ENCODE measurements around the gene CEACAM16. TPM values are rescaled to one million over a fixed set of nuclear protein-coding genes. Genes with fewer than 3 reads are reported as not detected.

CEACAM16 gene
- total RNA-seq, 2 donors from 2014 or later = 0.52 TPM; not detected in 1

- no peak for DNase-seq
- Histone ChIP-seq H3K27ac (no peak within 1 kb of the TSS), H3K9me3 (no peaks in the 10 kb centered on the region), H3K36me3 (no peaks in the 10 kb centered on the region), H3K4me1 (no peaks in the 10 kb centered on the region), H3K9ac (ENCODE audit: low read depth in 2 of 2, low read length in 2 of 2) (no peak within 1 kb of the TSS), H3K27me3 (no peaks in the 10 kb centered on the region), H3K4me3 (no peak within 1 kb of the TSS)
- intact Hi-C loops (cut with DNase I) = no loop called here
- TF ChIP-seq, protein P1, sequence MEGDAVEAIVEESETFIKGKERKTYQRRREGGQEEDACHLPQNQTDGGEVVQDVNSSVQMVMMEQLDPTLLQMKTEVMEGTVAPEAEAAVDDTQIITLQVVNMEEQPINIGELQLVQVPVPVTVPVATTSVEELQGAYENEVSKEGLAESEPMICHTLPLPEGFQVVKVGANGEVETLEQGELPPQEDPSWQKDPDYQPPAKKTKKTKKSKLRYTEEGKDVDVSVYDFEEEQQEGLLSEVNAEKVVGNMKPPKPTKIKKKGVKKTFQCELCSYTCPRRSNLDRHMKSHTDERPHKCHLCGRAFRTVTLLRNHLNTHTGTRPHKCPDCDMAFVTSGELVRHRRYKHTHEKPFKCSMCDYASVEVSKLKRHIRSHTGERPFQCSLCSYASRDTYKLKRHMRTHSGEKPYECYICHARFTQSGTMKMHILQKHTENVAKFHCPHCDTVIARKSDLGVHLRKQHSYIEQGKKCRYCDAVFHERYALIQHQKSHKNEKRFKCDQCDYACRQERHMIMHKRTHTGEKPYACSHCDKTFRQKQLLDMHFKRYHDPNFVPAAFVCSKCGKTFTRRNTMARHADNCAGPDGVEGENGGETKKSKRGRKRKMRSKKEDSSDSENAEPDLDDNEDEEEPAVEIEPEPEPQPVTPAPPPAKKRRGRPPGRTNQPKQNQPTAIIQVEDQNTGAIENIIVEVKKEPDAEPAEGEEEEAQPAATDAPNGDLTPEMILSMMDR (IDR thresholded peaks at IDR 0.05) = no peak
Observed at GRCh38 chr19:44671400-44671799, 27.6 kb upstream of the CEACAM16 start, which contains the start of gene CEACAM19. Gene CEACAM19 (plus strand): TSS chr19:44671482. CDS start chr19:44671932, 450 bp downstream.

DNA sequence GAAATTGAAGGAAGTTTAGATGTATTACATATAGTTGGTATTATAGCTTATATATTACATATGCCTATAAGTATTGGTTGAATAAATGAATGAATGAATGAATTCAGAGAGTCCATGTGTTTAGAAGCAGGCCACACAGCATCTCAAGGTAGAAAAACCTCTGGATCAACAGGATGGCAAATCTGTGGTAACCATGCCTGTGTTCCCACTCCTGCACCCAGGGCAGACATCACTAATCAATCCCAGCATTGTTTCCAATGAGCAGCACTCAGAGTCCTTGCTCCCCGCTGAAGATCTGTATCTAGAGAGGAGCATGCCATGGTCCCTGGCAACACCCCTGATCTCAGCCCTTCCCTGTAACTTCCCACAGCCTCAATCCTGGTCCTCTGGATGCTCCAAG, 26.7 kb upstream of the CEACAM16 start:
- Histone ChIP-seq H3K4me3 (no peak overlapping the region), H3K27me3 (no peaks in the 10 kb centered on the region), H3K4me1 (no peaks in the 10 kb centered on the region), H3K9me3 (no peaks in the 10 kb centered on the region), H3K36me3 (no peaks in the 10 kb centered on the region), H3K9ac (ENCODE audit: low read depth in 2 of 2, low read length in 2 of 2) (no peak overlapping the region), H3K27ac (no peak overlapping the region)
- TF ChIP-seq, protein P1 (IDR thresholded peaks at IDR 0.05) = no peak
- no peak for DNase-seq
- intact Hi-C loops (cut with DNase I) = no loop called here

GRCh38 chr19:44673510-44673909, 25.4 kb upstream of the CEACAM16 start:
- Histone ChIP-seq H3K36me3 (no peaks in the 10 kb centered on the region), H3K9me3 (no peaks in the 10 kb centered on the region), H3K4me3 (no peak overlapping the region), H3K27me3 (no peaks in the 10 kb centered on the region), H3K27ac (no peak overlapping the region), H3K4me1 (no peaks in the 10 kb centered on the region), H3K9ac (ENCODE audit: low read depth in 2 of 2, low read length in 2 of 2) (no peak overlapping the region)
- TF ChIP-seq, protein P1 (IDR thresholded peaks at IDR 0.05) = no peak
- no peak for DNase-seq
- intact Hi-C loops (cut with DNase I) = no loop called here

DNA sequence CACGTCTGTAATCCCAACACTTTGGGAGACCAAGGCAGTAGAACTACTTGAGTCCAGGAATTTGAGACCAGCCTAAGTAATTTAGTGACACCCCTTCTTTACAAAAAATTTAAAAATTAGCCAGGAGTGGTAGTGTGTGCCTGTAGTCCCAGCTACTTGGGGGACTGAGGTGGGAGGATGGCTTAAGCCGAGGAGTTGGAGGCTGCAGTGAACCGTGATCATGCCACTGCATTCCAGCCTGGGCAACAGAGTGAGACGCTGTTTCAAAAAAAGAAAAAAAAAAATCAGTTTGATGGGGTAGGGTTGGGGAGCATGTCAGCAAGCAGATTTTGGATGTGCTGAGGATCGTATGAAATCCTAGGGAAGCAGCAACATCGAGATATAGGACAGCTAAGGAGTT, 23.4 kb upstream of the CEACAM16 start:
- no peak for DNase-seq
- Histone ChIP-seq H3K9me3 (no peaks in the 10 kb centered on the region), H3K27ac (no peak overlapping the region), H3K36me3 (no peaks in the 10 kb centered on the region), H3K27me3 (no peaks in the 10 kb centered on the region), H3K9ac (ENCODE audit: low read depth in 2 of 2, low read length in 2 of 2) (no peak overlapping the region), H3K4me3 (no peak overlapping the region), H3K4me1 (no peaks in the 10 kb centered on the region)
- TF ChIP-seq, protein P1 (IDR thresholded peaks at IDR 0.05) = no peak
- intact Hi-C loops (cut with DNase I) = no loop called here

DNA sequence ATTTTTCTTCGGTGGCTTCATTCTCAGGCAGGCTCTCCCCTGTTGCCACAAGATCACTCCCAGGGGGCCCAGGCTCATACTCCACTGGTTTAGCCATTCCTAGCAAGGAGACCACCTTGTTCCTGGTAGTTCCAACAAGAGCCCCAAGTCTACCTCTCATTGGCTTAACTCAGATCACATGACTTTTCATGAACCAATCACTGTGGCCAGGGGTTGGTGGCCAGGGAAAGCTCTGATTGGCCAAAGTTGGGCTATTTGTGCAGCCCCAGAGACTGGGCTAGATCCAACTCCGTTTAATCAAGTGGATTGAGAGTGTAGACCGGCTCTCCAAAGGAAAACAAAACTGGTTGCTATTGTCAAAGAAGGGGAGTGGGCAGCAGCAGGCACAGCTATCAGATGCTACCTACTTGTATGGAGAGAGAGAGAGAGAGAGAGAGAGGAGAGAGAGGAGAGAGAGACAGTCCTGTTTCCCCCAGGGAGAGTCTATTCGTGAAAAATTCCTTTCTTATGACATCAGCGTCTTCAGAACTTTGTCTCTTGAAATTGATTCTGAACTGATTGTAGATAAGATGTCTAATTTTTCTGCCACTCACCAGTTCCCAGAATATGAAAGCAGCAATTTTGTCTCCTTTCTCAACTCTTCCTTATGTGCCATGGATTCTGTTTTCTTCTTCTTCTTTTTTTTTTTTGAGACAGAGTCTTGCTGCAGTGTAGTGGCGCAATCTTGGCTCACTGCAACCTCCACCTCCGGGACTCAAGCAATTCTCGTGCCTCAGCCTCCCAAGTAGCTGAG, 21.7 kb upstream of the CEACAM16 start:
- Histone ChIP-seq H3K9ac (ENCODE audit: low read depth in 2 of 2, low read length in 2 of 2) (no peak overlapping the region), H3K9me3 (no peaks in the 10 kb centered on the region), H3K27ac (no peak overlapping the region), H3K4me1 (peaks cover 4% of the 10 kb centered on the region), H3K4me3 (no peak overlapping the region), H3K36me3 (no peaks in the 10 kb centered on the region), H3K27me3 (no peaks in the 10 kb centered on the region)
- TF ChIP-seq, protein P1 (IDR thresholded peaks at IDR 0.05) = no peak
- no peak for DNase-seq
- intact Hi-C loops (cut with DNase I) = no loop called here
